A549 (cell line): ENCODE data around the gene CTAGE6. TPM values are rescaled to one million over a fixed set of nuclear protein-coding genes. Genes with fewer than 3 reads are reported as not detected.
"Not testable (repeated sequence)": the region's sequence is repeated elsewhere in the genome, so short reads cannot be mapped to it uniquely, and the experiment has no call there.

Source experiments
- ATAC-seq, 2 experiments: fragments of 200-7000 bp in 1 of 2; fragments of >200 bp in 1 of 2; cut with Nextera tagmentation in 1 of 2; cut with Tn5 transposase in 1 of 2; 3 replicates each; pipeline versions ENCODE4 v1.8.0 to v1.9.1; 2018 to 2020; ENCODE audit warnings: mild to moderate bottlenecking in 1 of 2, moderate library complexity in 1 of 2
- CTCF ChIA-PET: fragments of 300-600 bp; sonication (Branson Sonifier 250); formaldehyde crosslinking; extraction: SDS; loops from one replicate; lab custom pipeline; 2021; ENCODE audit warnings: antibody characterized with exemption, inconsistent platforms; lab: Yijun Ruan, JAX
- POLR2A ChIA-PET: fragments of 350-600 bp; formaldehyde crosslinking; extraction: SDS; loops from one replicate; lab custom pipeline; 2021; ENCODE audit warnings: antibody characterized with exemption, inconsistent platforms; lab: Yijun Ruan, JAX
- DNase-seq, 2 experiments: peaks; one replicate each; pipeline versions ENCODE4 v3.0.0 to v3.0.0-alpha.2; 2011 to 2016; ENCODE audit warnings: low read depth in 1 of 2, low spot score in 1 of 2
- FAIRE-seq: peaks from 2 replicates; lab custom pipeline; 2011; peaks lifted over from hg19 to GRCh38; lab: Jason Lieb, UNC
- H3K27ac ChIP-seq, 2 experiments: fragments of >200 bp; sonication (Bioruptor Twin); formaldehyde crosslinking; 3 replicates each; pipeline ENCODE4 v1.5.1; 2016 to 2017
- H3K4me1 ChIP-seq: fragments of >200 bp; sonication (Bioruptor Twin); formaldehyde crosslinking; 3 replicates; pipeline ENCODE4 v1.6.1; 2016
- H3K4me2 ChIP-seq: fragments of >200 bp; sonication (Bioruptor Twin); formaldehyde crosslinking; 3 replicates; pipeline ENCODE4 v1.6.1; 2016
- H3K4me3 ChIP-seq: fragments of >200 bp; sonication (Bioruptor Twin); formaldehyde crosslinking; 3 replicates; pipeline ENCODE4 v1.5.1; 2016
- H3K9me3 ChIP-seq: fragments of >200 bp; sonication (Bioruptor Twin); formaldehyde crosslinking; 3 replicates; pipeline ENCODE4 v1.6.1; 2016
- BHLHE40 ChIP-seq: IDR thresholded peaks from 2 replicates; pipeline ENCODE4 v1.6.1; 2012; ENCODE audit warnings: low read depth, low read length, inconsistent platforms
- CBX2 ChIP-seq: fragments of 200-600 bp; sonication (generic); IDR thresholded peaks from 2 replicates; pipeline ENCODE4 v1.6.1; 2016; ENCODE audit warnings: low read depth, mild to moderate bottlenecking, borderline replicate concordance
- CEBPB ChIP-seq, 2 experiments: fragments of >200 bp in 1 of 2; sonication (Bioruptor Twin) in 1 of 2; formaldehyde crosslinking in 1 of 2; IDR thresholded peaks; 2 replicates each; pipeline ENCODE4 v1.6.1; 2012 to 2016
- EP300 ChIP-seq, 2 experiments: fragments of >200 bp; sonication (Bioruptor Twin); formaldehyde crosslinking; IDR thresholded peaks; 2 replicates in 1 of 2; 3 replicates in 1 of 2; pipeline ENCODE4 v1.6.1; 2016 to 2017
- ESRRA ChIP-seq: fragments of 150-350 bp; IDR thresholded peaks from 2 replicates; pipeline ENCODE4 v1.6.1; 2014; ENCODE audit warnings: mild to moderate bottlenecking, low read length, borderline replicate concordance
- GATA3 ChIP-seq: IDR thresholded peaks from 2 replicates; pipeline ENCODE4 v1.6.1; 2012; ENCODE audit warnings: borderline replicate concordance
- HEYL ChIP-seq: fragments of 250-450 bp; sonication (Bioruptor Pico); IDR thresholded peaks from 2 replicates; pipeline ENCODE4 v1.8.0; 2021; ENCODE audit warnings: mild to moderate bottlenecking, moderate library complexity
- HOXA7 ChIP-seq: fragments of 250-450 bp; sonication (Bioruptor Pico); IDR thresholded peaks from 2 replicates; pipeline ENCODE4 v1.5.0; 2020; ENCODE audit warnings: mild to moderate bottlenecking, moderate library complexity
- JUN ChIP-seq, 2 experiments: fragments of >200 bp; sonication (Bioruptor Twin); formaldehyde crosslinking; IDR thresholded peaks; 2 replicates in 1 of 2; 3 replicates in 1 of 2; pipeline ENCODE4 v1.6.1; 2016 to 2017
- JUNB ChIP-seq: fragments of >200 bp; sonication (Bioruptor Twin); formaldehyde crosslinking; IDR thresholded peaks from 2 replicates; pipeline ENCODE4 v1.6.1; 2016
- NFE2L2 ChIP-seq: fragments of 150-350 bp; conservative IDR thresholded peaks from 2 replicates; pipeline ENCODE4 v1.6.1; 2014; ENCODE audit warnings: low read length
- POLR2A ChIP-seq: IDR thresholded peaks from 2 replicates; pipeline ENCODE4 v1.6.1; 2012; ENCODE audit warnings: mild to moderate bottlenecking, low read length
- RCOR1 ChIP-seq: fragments of 150-350 bp; IDR thresholded peaks from 2 replicates; pipeline ENCODE4 v1.6.1; 2014; ENCODE audit warnings: antibody characterized with exemption, low read length, low read depth
- RNF2 ChIP-seq: fragments of 200-600 bp; sonication (generic); IDR thresholded peaks from 2 replicates; pipeline ENCODE4 v1.6.1; 2016; ENCODE audit warnings: low read depth, mild to moderate bottlenecking, antibody characterized with exemption, moderate library complexity, borderline replicate concordance
- SMC3 ChIP-seq: fragments of >200 bp; sonication (Bioruptor Twin); formaldehyde crosslinking; IDR thresholded peaks from 3 replicates; pipeline ENCODE4 v1.6.1; 2018; ENCODE audit warnings: inconsistent platforms
- TFCP2L1 ChIP-seq: fragments of 250-450 bp; sonication (Bioruptor Pico); IDR thresholded peaks from 2 replicates; pipeline ENCODE4 v1.5.0; 2021; ENCODE audit warnings: mild to moderate bottlenecking
- TP53 ChIP-seq: fragments of 250-450 bp; sonication (Bioruptor Pico); IDR thresholded peaks from 2 replicates; pipeline ENCODE4 v1.5.0; 2021; ENCODE audit warnings: mild to moderate bottlenecking, moderate library complexity
- ZC3H11A ChIP-seq: fragments of 450-650 bp; IDR thresholded peaks from 2 replicates; pipeline ENCODE4 v1.6.1; 2014; ENCODE audit warnings: antibody characterized with exemption, mild to moderate bottlenecking
- ZNF302 ChIP-seq: fragments of 250-450 bp; sonication (Bioruptor Pico); IDR thresholded peaks from 2 replicates; pipeline ENCODE4 v1.9.0; 2021; ENCODE audit warnings: inconsistent platforms, mild to moderate bottlenecking, moderate library complexity
- WGBS: methylation state at CpG from one replicate; pipeline ENCODE4 v1.1.6; 2017; ENCODE audit errors: missing lambda C conversion rate; 5-methylcytosine and 5-hydroxymethylcytosine counted together
- polyA plus RNA-seq, 4 experiments: library from polyadenylated mRNA; depleted of rRNA in 3 of 4; stranded (reverse); fragments of >200 nt; fragmentation: RNase III in 1 of 4; extraction: RNeasy Plus Mini Kit Qiagen cat#74134 plus additional on column Dnase treatment in 1 of 4; gene quantifications; 2 replicates in 3 of 4; 3 replicates in 1 of 4; pipeline ENCODE4 v1.2.3, GENCODE V29; 2011 to 2017
- TF ChIP-seq, protein P1 (sequence below): IDR thresholded peaks from 2 replicates; pipeline ENCODE4 v1.6.1; 2012
- TF ChIP-seq, protein P2 (sequence below): fragments of 150-350 bp; IDR thresholded peaks from 2 replicates; pipeline ENCODE4 v1.6.1; 2014; ENCODE audit warnings: low read depth, mild to moderate bottlenecking, low read length
- TF ChIP-seq, protein P3 (sequence below): fragments of >200 bp; sonication (Bioruptor Twin); formaldehyde crosslinking; IDR thresholded peaks from 3 replicates; pipeline ENCODE4 v1.6.1; 2016

The CTAGE6 gene
- polyA plus RNA-seq, 2 of the 4 experiments (the other 2 are of a cell fraction), result not detected

DNA sequence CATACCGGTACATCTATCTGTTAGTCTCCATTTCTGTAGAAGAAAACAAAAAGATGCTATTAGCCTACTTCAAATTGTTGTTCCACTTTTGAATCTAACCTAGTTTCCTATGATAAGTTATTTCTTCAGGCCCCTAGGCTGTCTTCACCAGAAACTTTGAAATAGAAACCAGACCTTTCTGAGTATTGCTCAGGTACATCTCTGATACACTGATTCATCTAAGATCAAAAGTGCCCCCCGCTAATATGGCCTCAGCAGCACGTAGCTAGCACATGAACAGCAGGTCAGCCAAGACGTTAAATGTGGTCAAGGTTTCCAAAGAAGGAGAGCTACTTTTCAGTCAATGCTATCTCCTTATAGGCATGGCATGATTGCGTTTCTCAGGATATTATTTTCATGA, 23.6 kb downstream of the CTAGE6 start:
- DNase-seq (no peak), ATAC-seq (no peak), FAIRE-seq (no peak)
- ChIA-PET CTCF (interaction anchor here (1.0 kb wide), 1 partner anchor 289 kb away, joined by 3 read pairs; no protein-coding TSS in a partner anchor), POLR2A (no interaction called here)
- no peak for TF ChIP-seq BHLHE40
- no peak for TF ChIP-seq HEYL (CRISPR knock-in tag)
- TF ChIP-seq TFCP2L1, result no peak
- TF ChIP-seq SMC3, result no peak
- no peak for TF ChIP-seq POLR2A
- no peak for TF ChIP-seq NFE2L2
- TF ChIP-seq, protein P1, sequence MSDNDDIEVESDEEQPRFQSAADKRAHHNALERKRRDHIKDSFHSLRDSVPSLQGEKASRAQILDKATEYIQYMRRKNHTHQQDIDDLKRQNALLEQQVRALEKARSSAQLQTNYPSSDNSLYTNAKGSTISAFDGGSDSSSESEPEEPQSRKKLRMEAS, result no peak
- no peak for TF ChIP-seq CEBPB (IDR thresholded peaks at IDR 0.05)
- TF ChIP-seq HOXA7, result no peak
- Histone ChIP-seq H3K4me3 (no peak overlapping the region), H3K4me2 (no peak overlapping the region), H3K27ac (no peak overlapping the region), H3K4me1 (no peaks in the 10 kb centered on the region), H3K9me3 (no peaks in the 10 kb centered on the region)
- 51% methylated on average over 5 of the region's 5 CpGs for WGBS

DNA sequence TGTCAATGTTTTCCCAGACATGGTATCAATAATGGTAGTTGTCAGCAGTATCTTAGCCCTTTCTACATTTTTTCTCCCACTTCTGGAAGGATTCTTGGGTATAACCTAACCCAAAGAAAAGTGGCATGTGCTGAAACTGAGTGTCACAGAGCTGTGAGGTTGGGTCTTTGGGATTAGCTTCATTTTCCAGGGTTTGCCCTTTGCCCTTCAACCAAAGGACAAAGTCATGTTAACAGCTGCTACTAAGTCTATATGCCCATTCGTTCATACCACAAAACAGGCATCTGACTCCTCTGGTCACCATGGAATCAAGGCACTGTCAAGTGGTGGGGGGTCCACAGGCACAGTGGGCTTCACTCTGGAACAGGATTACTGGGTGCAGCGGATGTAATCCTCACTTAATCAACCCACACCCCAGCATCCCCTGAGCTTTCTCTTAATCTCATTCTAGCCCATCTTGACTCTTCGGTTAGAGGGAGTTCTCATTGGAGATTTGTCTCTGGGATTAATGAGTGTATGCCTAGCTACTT, 29.1 kb downstream of the CTAGE6 start:
- no peak overlapping the region for H3K27ac ChIP-seq
- POLR2A ChIA-PET, result no interaction called here
- CTCF ChIA-PET, result interaction anchor here (0.6 to 1.4 kb wide), 5 partner anchors 8 to 508 kb away, joined by 3 to 6 read pairs (median 4); no protein-coding TSS in a partner anchor
- H3K4me3 ChIP-seq, result no peak overlapping the region
- ATAC-seq (no peak), FAIRE-seq (no peak), DNase-seq (no peak)
- H3K4me2 ChIP-seq, result no peak overlapping the region
- no peaks in the 10 kb centered on the region for H3K4me1 ChIP-seq
- TF ChIP-seq GATA3 (no peak), BHLHE40 (no peak), CBX2 (no peak), ZC3H11A (no peak), EP300 (IDR thresholded peaks at IDR 0.05) (no peak), ZNF302 (no peak), RCOR1 (no peak), ESRRA (no peak), RNF2 (no peak), JUNB (no peak), JUN (IDR thresholded peaks at IDR 0.05) (no peak), TP53 (CRISPR knock-in tag) (no peak)
- TF ChIP-seq, protein P2, sequence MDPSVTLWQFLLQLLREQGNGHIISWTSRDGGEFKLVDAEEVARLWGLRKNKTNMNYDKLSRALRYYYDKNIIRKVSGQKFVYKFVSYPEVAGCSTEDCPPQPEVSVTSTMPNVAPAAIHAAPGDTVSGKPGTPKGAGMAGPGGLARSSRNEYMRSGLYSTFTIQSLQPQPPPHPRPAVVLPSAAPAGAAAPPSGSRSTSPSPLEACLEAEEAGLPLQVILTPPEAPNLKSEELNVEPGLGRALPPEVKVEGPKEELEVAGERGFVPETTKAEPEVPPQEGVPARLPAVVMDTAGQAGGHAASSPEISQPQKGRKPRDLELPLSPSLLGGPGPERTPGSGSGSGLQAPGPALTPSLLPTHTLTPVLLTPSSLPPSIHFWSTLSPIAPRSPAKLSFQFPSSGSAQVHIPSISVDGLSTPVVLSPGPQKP, result no peak
- TF ChIP-seq, protein P3, sequence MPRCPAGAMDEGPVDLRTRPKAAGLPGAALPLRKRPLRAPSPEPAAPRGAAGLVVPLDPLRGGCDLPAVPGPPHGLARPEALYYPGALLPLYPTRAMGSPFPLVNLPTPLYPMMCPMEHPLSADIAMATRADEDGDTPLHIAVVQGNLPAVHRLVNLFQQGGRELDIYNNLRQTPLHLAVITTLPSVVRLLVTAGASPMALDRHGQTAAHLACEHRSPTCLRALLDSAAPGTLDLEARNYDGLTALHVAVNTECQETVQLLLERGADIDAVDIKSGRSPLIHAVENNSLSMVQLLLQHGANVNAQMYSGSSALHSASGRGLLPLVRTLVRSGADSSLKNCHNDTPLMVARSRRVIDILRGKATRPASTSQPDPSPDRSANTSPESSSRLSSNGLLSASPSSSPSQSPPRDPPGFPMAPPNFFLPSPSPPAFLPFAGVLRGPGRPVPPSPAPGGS, result no peak
- H3K9me3 ChIP-seq, result no peaks in the 10 kb centered on the region
- WGBS, result 40% methylated on average over 3 of the region's 3 CpGs

DNA sequence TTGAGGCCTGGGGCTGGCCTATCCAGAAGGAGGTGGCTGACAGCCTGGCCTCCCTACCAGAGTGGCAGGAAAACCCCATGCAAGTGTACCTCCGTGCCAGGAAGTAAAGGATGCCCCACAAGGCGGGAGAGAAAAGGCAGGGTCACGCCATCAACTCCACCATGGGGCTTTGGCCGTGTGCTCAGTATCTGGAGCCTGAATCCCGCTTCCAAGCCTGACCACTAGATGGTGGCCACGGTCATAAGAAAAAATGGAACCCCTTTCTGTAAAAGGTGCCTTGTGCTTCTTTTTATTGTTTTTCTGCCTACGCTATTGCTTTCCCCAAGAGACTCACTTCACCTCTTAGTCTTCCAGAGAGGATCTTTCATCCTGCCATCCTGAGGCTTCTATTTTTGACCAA, 29.9 kb downstream of the CTAGE6 start:
- H3K4me3 ChIP-seq, H3K9me3 ChIP-seq, POLR2A ChIA-PET, H3K27ac ChIP-seq, H3K4me2 ChIP-seq, DNase-seq, H3K4me1 ChIP-seq, FAIRE-seq: not testable (repeated sequence)
- peak; percentile 93 to 97 for ATAC-seq
- WGBS, result no CpG with 5 or more reads among the region's 7 CpGs
- CTCF ChIA-PET, result interaction anchor here (0.5 to 1.4 kb wide), 3 partner anchors 9 to 348 kb away, joined by 3 to 6 read pairs (median 3); no protein-coding TSS in a partner anchor

DNA sequence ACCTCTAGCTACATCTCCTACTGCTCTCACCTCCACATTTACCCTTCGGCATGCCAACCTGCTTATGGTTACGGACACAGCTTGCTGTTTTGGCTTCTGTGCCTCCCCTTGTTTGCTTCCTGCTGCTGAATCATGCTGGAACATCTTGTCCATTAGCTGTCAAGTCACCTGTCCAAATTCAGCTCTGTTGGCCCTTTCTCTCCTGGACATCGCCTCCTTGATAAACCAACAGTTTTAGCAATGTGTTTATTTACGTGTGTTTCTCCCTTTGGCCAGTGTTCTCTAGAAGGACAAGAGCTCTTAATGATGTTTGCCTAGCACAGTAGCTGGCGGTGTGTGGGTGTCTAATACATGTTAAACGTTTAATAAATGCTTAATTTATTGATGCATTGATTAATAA, 31.4 kb downstream of the CTAGE6 start:
- FAIRE-seq, ATAC-seq, POLR2A ChIA-PET, DNase-seq, H3K4me1 ChIP-seq, H3K27ac ChIP-seq, H3K9me3 ChIP-seq, H3K4me3 ChIP-seq, H3K4me2 ChIP-seq, CTCF ChIA-PET: not testable (repeated sequence)
- no CpG with 5 or more reads among the region's 6 CpGs for WGBS

DNA sequence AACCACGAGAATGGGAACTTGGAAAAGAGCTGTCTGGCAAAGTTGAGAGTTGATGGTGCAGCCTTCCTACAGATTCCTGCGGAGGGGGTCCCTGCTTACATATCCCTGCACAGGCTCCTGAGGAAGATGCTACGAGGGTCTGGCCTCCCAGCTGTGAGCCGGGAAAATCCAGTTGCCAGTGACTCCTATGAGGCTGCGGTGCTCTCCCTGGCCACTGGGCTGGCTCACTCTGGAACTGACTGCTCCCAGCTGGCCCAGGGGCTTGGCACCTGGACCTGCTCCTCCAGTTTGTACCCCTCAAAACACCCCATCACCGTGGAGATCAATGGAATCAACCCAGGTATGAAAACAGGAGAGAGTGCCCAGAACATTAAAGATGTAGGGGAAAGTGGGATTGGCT, 37.2 kb downstream of the CTAGE6 start:
- CTCF ChIA-PET, H3K4me1 ChIP-seq, H3K4me3 ChIP-seq, POLR2A ChIA-PET, H3K4me2 ChIP-seq, FAIRE-seq, H3K27ac ChIP-seq, DNase-seq, H3K9me3 ChIP-seq: not testable (repeated sequence)
- ATAC-seq, result peak; percentile 64 to 66; a peak in 3 of 6 replicates
- no CpG with 5 or more reads among the region's 6 CpGs for WGBS

DNA sequence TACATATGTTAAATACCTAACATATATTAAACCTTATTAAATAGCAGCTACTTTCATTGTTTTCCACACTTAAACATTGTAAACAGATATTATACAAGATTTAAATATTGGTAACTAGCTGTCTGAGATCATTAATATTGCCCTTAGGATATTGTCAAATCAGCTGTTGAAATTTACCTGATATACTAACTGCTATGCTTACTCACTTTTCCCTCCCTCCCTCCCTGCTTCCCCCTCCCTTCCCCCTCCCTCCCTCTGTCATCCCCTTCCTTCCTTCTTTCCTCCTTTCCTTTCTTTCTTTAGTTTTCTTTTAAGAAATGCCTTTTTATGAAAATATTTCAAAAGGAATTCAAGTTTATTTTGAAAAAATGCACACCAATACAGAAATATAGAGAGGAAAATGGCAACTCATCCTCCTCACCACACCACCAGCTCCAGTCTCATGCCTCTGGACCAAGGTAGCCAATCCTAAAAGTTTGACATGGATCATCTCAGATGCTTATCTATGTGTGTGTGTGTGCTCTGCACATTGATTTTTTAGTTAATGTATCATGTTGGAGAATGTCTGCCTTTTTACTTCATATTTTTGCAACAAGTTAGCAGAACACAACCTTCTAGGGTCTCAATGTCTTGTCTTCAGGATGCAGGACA, 41.8 kb downstream of the CTAGE6 start:
- H3K4me2 ChIP-seq, ATAC-seq, H3K27ac ChIP-seq, H3K4me1 ChIP-seq, DNase-seq, H3K4me3 ChIP-seq, CTCF ChIA-PET, FAIRE-seq, POLR2A ChIA-PET, H3K9me3 ChIP-seq: not testable (repeated sequence)
